SK-N-SH (cell line): ENCODE results near the gene TUBB1.
A peak's percentile ranks its signal among the peaks of the same experiment; 100 is the strongest.

Source experiments
- EP300 ChIP-seq, 2 experiments: IDR thresholded peaks; 2 replicates each; pipeline versions ENCODE4 v1.4.0 to v1.6.1; 2012; ENCODE audit warnings: borderline replicate concordance in 1 of 2, low read depth in 1 of 2, low read length in 1 of 2
- GABPA ChIP-seq: IDR thresholded peaks from 2 replicates; pipeline ENCODE4 v1.4.0; 2012; ENCODE audit warnings: low read depth, mild to moderate bottlenecking
- MEF2A ChIP-seq: IDR thresholded peaks from 2 replicates; pipeline ENCODE4 v1.4.0; 2012; ENCODE audit warnings: low read depth, borderline replicate concordance
- RAD21 ChIP-seq: IDR thresholded peaks from 2 replicates; pipeline ENCODE4 v1.6.1; 2012; ENCODE audit warnings: mild to moderate bottlenecking, low read length
- RCOR1 ChIP-seq: fragments of 150-350 bp; IDR thresholded peaks from 2 replicates; pipeline ENCODE4 v1.6.1; 2017; ENCODE audit warnings: antibody characterized with exemption, low read length
- SIN3A ChIP-seq: IDR thresholded peaks from 2 replicates; pipeline ENCODE4 v1.6.1; 2012; ENCODE audit warnings: low read depth, mild to moderate bottlenecking, low read length, moderate library complexity, borderline replicate concordance
- YY1 ChIP-seq: IDR thresholded peaks from 2 replicates; pipeline ENCODE4 v1.4.0; 2012; ENCODE audit warnings: low read depth, mild to moderate bottlenecking
- TF ChIP-seq, protein P1 (sequence below): fragments of 200-600 bp; sonication (generic); IDR thresholded peaks from 2 replicates; pipeline ENCODE4 v1.6.1; 2017; ENCODE audit warnings: antibody characterized with exemption, mild to moderate bottlenecking, moderate library complexity

DNA sequence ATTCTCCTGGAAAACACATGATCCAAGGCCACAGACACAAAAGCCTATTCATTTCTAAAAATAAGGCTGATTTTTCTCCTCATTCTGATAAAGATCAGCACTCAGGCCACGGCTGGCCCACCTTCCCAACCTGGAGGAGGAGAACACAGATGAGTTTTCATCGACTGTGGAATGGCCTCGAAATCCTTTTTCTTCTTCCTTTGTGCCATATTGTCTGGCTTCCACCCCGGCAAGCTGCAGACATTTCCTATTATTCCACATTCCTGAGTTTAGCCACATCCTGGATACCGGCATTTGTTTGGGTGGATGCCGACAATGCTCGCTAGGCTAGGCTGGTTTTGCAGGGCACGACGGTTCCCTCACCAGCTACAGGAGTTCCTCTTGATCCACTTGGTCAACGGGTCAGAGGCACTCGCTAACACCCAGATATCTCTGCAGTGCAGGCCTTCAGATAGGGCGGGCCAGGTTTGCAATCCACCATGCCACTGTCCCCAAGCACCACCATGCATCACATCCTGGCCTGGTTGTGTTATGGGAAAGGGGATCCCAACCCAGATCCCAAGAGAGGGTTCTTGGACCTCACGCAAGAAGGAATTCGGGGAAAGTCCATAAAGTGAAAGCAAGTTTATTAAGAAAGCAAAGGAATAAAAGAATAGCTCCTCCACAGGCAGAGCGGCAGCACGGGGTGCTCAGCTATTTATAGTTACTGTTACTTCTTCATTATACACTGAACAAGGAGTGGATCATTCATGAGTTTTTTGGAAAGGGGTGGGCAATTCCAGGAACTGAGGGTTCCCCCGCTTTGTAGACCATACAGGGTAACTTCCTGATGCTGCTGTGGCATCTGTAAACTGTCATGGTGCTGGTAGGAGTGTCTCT lies 8.0 kb upstream of the TUBB1 start:
- TF ChIP-seq RCOR1 (no peak), EP300 (IDR thresholded peaks at IDR 0.05; ENCODE audit: borderline replicate concordance in 1 of 2, low read depth in 1 of 2, low read length in 1 of 2) (0 out of 4 replicates have a peak, but pooled peaks of 1 of the 2 experiments have one; percentile 17), GABPA (no peak), YY1 (peak; percentile 50; the same call in 1 of the 2 replicates), SIN3A (no peak), RAD21 (no peak), MEF2A (no peak)
- TF ChIP-seq, protein P1, sequence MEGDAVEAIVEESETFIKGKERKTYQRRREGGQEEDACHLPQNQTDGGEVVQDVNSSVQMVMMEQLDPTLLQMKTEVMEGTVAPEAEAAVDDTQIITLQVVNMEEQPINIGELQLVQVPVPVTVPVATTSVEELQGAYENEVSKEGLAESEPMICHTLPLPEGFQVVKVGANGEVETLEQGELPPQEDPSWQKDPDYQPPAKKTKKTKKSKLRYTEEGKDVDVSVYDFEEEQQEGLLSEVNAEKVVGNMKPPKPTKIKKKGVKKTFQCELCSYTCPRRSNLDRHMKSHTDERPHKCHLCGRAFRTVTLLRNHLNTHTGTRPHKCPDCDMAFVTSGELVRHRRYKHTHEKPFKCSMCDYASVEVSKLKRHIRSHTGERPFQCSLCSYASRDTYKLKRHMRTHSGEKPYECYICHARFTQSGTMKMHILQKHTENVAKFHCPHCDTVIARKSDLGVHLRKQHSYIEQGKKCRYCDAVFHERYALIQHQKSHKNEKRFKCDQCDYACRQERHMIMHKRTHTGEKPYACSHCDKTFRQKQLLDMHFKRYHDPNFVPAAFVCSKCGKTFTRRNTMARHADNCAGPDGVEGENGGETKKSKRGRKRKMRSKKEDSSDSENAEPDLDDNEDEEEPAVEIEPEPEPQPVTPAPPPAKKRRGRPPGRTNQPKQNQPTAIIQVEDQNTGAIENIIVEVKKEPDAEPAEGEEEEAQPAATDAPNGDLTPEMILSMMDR, result no peak
